ENCODE results near the gene JAKMIP2.
"Not testable (repeated sequence)": the region's sequence is repeated elsewhere in the genome, so short reads cannot be mapped to it uniquely, and the experiment has no call there.

Gene JAKMIP2

GRCh38 chr5:147746986-147747385, 35.5 kb downstream of the JAKMIP2 start:
- no peak for DNase-seq (ENCODE audit: low read depth in 3 of 3)

- DNase-seq (ENCODE audit: low read depth in 3 of 3): no peak
Measured at GRCh38 chr5:147743678-147744374, 38.7 kb downstream of the JAKMIP2 start.

- no peak for DNase-seq (ENCODE audit: low read depth in 3 of 3)
Measured at GRCh38 chr5:147743012-147743411, 39.5 kb downstream of the JAKMIP2 start.

- DNase-seq (ENCODE audit: low read depth in 3 of 3): no peak
Measured at GRCh38 chr5:147742151-147742550, 40.4 kb downstream of the JAKMIP2 start.

- DNase-seq (ENCODE audit: low read depth in 3 of 3): no peak
Measured at GRCh38 chr5:147740864-147741263, 41.7 kb downstream of the JAKMIP2 start.

- DNase-seq (ENCODE audit: low read depth in 3 of 3): no peak
Measured at GRCh38 chr5:147737921-147738320, 44.6 kb downstream of the JAKMIP2 start.

GRCh38 chr5:147735621-147736125, 46.9 kb downstream of the JAKMIP2 start:
- no peak for DNase-seq (ENCODE audit: low read depth in 3 of 3)

GRCh38 chr5:147734894-147735293, 47.6 kb downstream of the JAKMIP2 start:
- DNase-seq (ENCODE audit: low read depth in 3 of 3): no peak

- DNase-seq (ENCODE audit: low read depth in 3 of 3): no peak
Measured at GRCh38 chr5:147733075-147733474, 49.5 kb downstream of the JAKMIP2 start.

GRCh38 chr5:147732291-147732883, 50.1 kb downstream of the JAKMIP2 start:
- no peak for DNase-seq (ENCODE audit: low read depth in 3 of 3)

- no peak for DNase-seq (ENCODE audit: low read depth in 3 of 3)
Measured at GRCh38 chr5:147731431-147732290, 50.9 kb downstream of the JAKMIP2 start.

- DNase-seq (ENCODE audit: low read depth in 3 of 3): no peak
Measured at GRCh38 chr5:147727200-147727599, 55.3 kb downstream of the JAKMIP2 start.

- not testable (repeated sequence) for DNase-seq (ENCODE audit: low read depth in 3 of 3)
Measured at GRCh38 chr5:147721191-147721960, 61.2 kb downstream of the JAKMIP2 start.

GRCh38 chr5:147713550-147714295, 68.8 kb downstream of the JAKMIP2 start:
- DNase-seq (ENCODE audit: low read depth in 3 of 3): no peak

- no peak for DNase-seq (ENCODE audit: low read depth in 3 of 3)
Measured at GRCh38 chr5:147712598-147712997, 69.9 kb downstream of the JAKMIP2 start.

GRCh38 chr5:147712019-147712418, 70.5 kb downstream of the JAKMIP2 start:
- no peak for DNase-seq (ENCODE audit: low read depth in 3 of 3)

- no peak for DNase-seq (ENCODE audit: low read depth in 3 of 3)
Measured at GRCh38 chr5:147711019-147711418, 71.5 kb downstream of the JAKMIP2 start.

GRCh38 chr5:147708708-147709107, 73.8 kb downstream of the JAKMIP2 start:
- DNase-seq (ENCODE audit: low read depth in 3 of 3): no peak

GRCh38 chr5:147704544-147704943, 78.0 kb downstream of the JAKMIP2 start:
- no peak for DNase-seq (ENCODE audit: low read depth in 3 of 3)

- no peak for DNase-seq (ENCODE audit: low read depth in 3 of 3)
Measured at GRCh38 chr5:147701468-147701867, 81.1 kb downstream of the JAKMIP2 start.

- DNase-seq (ENCODE audit: low read depth in 3 of 3): no peak
Measured at GRCh38 chr5:147699496-147700088, 82.9 kb downstream of the JAKMIP2 start.

Data from stimulated activated CD4-positive, alpha-beta T cell treated with anti-CD3 and anti-CD28 coated beads, TNF-alpha, amount 100 ng/mL, for 24 hours (primary cell).